ENCODE data around the gene C16orf86.

C16orf86 gene

DNA sequence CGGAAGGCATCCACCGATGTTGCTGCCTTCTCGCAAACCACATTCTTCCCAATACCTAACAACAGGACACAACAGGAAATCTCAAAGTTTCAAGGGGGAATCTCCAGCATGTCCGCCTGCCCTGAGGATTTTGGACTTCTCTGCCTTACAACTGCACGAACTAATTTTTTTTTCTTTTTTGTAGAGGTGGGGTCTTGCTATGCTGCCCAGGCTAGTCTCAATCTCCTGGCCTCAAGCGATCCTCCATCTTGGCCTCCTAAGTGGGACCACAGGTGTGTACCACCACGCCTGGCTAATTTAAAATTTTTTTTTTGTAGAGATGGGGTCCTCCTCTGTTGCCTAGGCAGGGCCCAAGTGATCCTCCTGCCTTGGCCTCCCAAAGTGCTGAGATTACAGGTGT lies 9.4 kb downstream of the C16orf86 start:
- TF ChIP-seq ZFP3 (CRISPR knock-in tag; IDR thresholded peaks at IDR 0.05), result no peak
- TF ChIP-seq, protein P1, sequence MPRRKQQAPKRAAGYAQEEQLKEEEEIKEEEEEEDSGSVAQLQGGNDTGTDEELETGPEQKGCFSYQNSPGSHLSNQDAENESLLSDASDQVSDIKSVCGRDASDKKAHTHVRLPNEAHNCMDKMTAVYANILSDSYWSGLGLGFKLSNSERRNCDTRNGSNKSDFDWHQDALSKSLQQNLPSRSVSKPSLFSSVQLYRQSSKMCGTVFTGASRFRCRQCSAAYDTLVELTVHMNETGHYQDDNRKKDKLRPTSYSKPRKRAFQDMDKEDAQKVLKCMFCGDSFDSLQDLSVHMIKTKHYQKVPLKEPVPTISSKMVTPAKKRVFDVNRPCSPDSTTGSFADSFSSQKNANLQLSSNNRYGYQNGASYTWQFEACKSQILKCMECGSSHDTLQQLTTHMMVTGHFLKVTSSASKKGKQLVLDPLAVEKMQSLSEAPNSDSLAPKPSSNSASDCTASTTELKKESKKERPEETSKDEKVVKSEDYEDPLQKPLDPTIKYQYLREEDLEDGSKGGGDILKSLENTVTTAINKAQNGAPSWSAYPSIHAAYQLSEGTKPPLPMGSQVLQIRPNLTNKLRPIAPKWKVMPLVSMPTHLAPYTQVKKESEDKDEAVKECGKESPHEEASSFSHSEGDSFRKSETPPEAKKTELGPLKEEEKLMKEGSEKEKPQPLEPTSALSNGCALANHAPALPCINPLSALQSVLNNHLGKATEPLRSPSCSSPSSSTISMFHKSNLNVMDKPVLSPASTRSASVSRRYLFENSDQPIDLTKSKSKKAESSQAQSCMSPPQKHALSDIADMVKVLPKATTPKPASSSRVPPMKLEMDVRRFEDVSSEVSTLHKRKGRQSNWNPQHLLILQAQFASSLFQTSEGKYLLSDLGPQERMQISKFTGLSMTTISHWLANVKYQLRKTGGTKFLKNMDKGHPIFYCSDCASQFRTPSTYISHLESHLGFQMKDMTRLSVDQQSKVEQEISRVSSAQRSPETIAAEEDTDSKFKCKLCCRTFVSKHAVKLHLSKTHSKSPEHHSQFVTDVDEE (CRISPR knock-in tag; IDR thresholded peaks at IDR 0.05), result no peak
- TF ChIP-seq CSDC2 (CRISPR knock-in tag; IDR thresholded peaks at IDR 0.05), result no peak
- TF ChIP-seq, protein P2, sequence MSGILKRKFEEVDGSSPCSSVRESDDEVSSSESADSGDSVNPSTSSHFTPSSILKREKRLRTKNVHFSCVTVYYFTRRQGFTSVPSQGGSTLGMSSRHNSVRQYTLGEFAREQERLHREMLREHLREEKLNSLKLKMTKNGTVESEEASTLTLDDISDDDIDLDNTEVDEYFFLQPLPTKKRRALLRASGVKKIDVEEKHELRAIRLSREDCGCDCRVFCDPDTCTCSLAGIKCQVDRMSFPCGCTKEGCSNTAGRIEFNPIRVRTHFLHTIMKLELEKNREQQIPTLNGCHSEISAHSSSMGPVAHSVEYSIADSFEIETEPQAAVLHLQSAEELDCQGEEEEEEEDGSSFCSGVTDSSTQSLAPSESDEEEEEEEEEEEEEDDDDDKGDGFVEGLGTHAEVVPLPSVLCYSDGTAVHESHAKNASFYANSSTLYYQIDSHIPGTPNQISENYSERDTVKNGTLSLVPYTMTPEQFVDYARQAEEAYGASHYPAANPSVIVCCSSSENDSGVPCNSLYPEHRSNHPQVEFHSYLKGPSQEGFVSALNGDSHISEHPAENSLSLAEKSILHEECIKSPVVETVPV (CRISPR knock-in tag; IDR thresholded peaks at IDR 0.05), result no peak
- no peak for TF ChIP-seq ZNF8 (CRISPR knock-in tag; IDR thresholded peaks at IDR 0.05)
- TF ChIP-seq, protein P3, sequence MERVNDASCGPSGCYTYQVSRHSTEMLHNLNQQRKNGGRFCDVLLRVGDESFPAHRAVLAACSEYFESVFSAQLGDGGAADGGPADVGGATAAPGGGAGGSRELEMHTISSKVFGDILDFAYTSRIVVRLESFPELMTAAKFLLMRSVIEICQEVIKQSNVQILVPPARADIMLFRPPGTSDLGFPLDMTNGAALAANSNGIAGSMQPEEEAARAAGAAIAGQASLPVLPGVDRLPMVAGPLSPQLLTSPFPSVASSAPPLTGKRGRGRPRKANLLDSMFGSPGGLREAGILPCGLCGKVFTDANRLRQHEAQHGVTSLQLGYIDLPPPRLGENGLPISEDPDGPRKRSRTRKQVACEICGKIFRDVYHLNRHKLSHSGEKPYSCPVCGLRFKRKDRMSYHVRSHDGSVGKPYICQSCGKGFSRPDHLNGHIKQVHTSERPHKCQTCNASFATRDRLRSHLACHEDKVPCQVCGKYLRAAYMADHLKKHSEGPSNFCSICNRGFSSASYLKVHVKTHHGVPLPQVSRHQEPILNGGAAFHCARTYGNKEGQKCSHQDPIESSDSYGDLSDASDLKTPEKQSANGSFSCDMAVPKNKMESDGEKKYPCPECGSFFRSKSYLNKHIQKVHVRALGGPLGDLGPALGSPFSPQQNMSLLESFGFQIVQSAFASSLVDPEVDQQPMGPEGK (CRISPR knock-in tag; IDR thresholded peaks at IDR 0.05; ENCODE audit: borderline replicate concordance), result no peak
- TF ChIP-seq, protein P4, sequence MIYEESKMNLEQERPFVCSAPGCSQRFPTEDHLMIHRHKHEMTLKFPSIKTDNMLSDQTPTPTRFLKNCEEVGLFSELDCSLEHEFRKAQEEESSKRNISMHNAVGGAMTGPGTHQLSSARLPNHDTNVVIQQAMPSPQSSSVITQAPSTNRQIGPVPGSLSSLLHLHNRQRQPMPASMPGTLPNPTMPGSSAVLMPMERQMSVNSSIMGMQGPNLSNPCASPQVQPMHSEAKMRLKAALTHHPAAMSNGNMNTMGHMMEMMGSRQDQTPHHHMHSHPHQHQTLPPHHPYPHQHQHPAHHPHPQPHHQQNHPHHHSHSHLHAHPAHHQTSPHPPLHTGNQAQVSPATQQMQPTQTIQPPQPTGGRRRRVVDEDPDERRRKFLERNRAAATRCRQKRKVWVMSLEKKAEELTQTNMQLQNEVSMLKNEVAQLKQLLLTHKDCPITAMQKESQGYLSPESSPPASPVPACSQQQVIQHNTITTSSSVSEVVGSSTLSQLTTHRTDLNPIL (CRISPR knock-in tag; IDR thresholded peaks at IDR 0.05; ENCODE audit: low read depth), result no peak
- no peak for TF ChIP-seq RARB (CRISPR knock-in tag; IDR thresholded peaks at IDR 0.05)
- no peak for TF ChIP-seq PPARA (CRISPR knock-in tag; IDR thresholded peaks at IDR 0.05; ENCODE audit: borderline replicate concordance)
- no peak for TF ChIP-seq TCF4 (CRISPR knock-in tag; IDR thresholded peaks at IDR 0.05; ENCODE audit: borderline replicate concordance)
- TF ChIP-seq ZNF70 (CRISPR knock-in tag; IDR thresholded peaks at IDR 0.05), result no peak
- no peak for TF ChIP-seq ZNF565 (CRISPR knock-in tag; conservative IDR thresholded peaks at IDR 0.05; ENCODE audit: low read depth)
- ATAC-seq, result no peak

DNA sequence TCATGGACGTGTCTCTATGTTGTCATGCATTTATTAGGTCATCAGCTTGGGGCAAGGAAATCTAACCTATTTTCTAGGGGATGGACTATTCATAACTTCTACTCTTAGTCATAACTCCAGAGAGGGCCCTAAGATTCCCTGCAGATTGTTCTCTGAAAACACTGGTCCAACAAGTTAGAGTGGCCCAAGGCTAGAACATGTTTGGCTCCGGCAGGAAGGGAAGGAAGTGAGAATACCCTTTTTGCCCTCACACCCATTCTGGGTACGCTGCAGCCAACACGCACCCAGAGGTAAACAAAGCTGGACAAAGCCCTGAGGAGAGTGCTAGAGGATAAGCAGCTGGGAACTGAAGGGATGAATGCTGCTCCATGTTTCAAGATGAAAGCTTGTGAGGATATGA lies 9.9 kb downstream of the C16orf86 start:
- TF ChIP-seq, protein P2 (CRISPR knock-in tag; IDR thresholded peaks at IDR 0.05), result no peak
- TF ChIP-seq, protein P3 (CRISPR knock-in tag; IDR thresholded peaks at IDR 0.05; ENCODE audit: borderline replicate concordance), result no peak
- TF ChIP-seq PPARA (CRISPR knock-in tag; IDR thresholded peaks at IDR 0.05; ENCODE audit: borderline replicate concordance) (no peak), ZC3H10 (CRISPR knock-in tag; IDR thresholded peaks at IDR 0.05) (no peak), ZNF70 (CRISPR knock-in tag; IDR thresholded peaks at IDR 0.05) (no peak), OSR1 (CRISPR knock-in tag; IDR thresholded peaks at IDR 0.05) (no peak), ESRRG (CRISPR knock-in tag; IDR thresholded peaks at IDR 0.05) (no peak), TOX (CRISPR knock-in tag; IDR thresholded peaks at IDR 0.05; ENCODE audit: borderline replicate concordance) (no peak), CSDC2 (CRISPR knock-in tag; IDR thresholded peaks at IDR 0.05) (no peak), BACH2 (CRISPR knock-in tag; IDR thresholded peaks at IDR 0.05; ENCODE audit: borderline replicate concordance) (no peak), GLIS3 (CRISPR knock-in tag; IDR thresholded peaks at IDR 0.05) (no peak), ISL1 (CRISPR knock-in tag; IDR thresholded peaks at IDR 0.05) (no peak)
- TF ChIP-seq, protein P1 (CRISPR knock-in tag; IDR thresholded peaks at IDR 0.05), result no peak
- no peak for ATAC-seq

Measured in SK-N-SH treated with all-trans-retinoic acid at 6 μM for 48 hours (cell line).